Measurements from ENCODE around the gene SPOCK1. TPM values are rescaled to one million over a fixed set of nuclear protein-coding genes. Genes with fewer than 3 reads are reported as not detected.

The SPOCK1 gene
- total and polyA plus RNA-seq, 2 experiments from 2014 or later: 8.2 to 10.5 TPM

DNA sequence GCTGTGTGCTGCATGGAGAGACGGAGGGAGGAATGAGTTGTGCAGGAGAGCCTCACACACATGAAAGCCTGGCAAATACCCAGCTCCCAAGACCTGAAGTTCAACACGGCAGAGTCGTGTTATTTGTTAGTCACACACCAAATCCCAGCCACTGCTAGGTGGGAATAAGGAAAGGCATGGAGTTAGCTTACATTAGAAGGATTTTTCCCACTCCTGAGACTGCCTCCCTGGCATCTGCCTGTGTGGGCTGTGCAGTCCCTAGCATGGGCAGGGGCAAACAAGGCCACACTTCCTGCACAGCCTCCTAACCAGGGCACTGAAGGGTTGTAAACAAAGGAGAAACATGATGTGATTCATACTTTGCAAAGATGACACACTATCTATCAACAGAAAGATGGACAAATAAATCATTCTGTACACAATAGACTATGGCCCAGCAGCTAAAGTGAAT lies 306.8 kb downstream of the SPOCK1 start:
- H3K4me2 ChIP-seq: no peak overlapping the region

GRCh38 chr5:137191179-137191578 lies 307.9 kb downstream of the SPOCK1 start:
- Histone ChIP-seq H3K4me1 (ENCODE audit: insufficient read depth) (no peaks in the 10 kb centered on the region), H3K9me2 (ENCODE audit: insufficient read depth) (peaks cover 7% of the 10 kb centered on the region), H3F3A (replicated peaks; ENCODE audit: low read depth) (no peaks in the 10 kb centered on the region), H3K27me3 (ENCODE audit: insufficient read depth) (no peaks in the 10 kb centered on the region), H3K79me2 (replicated peaks; ENCODE audit: insufficient read depth) (no peaks in the 10 kb centered on the region), H3K36me3 (ENCODE audit: insufficient read depth) (no peaks in the 10 kb centered on the region), H2AFZ (no peak overlapping the region), H3K4me2 (no peak overlapping the region), H4K20me1 (replicated peaks; ENCODE audit: insufficient read depth) (no peaks in the 10 kb centered on the region), H3K4me3 (no peak overlapping the region), H3K27ac (ENCODE audit: low read depth) (no peak overlapping the region)
- DNase-seq (ENCODE audit: low spot score) (no peak), ATAC-seq (no peak)
- no peak overlapping the region for H3K27ac Mint-ChIP-seq
- TF ChIP-seq EZH2phosphoT487 (IDR thresholded peaks at IDR 0.05; ENCODE audit: unreplicated experiment) (no peak), STAT1 (IDR thresholded peaks at IDR 0.05; ENCODE audit: unreplicated experiment) (no peak), JUNB (IDR thresholded peaks at IDR 0.05; ENCODE audit: unreplicated experiment) (no peak), POLR2AphosphoS5 (IDR thresholded peaks at IDR 0.05; ENCODE audit: low read depth) (no peak), EZH2 (IDR thresholded peaks at IDR 0.05; ENCODE audit: low read depth, unreplicated experiment) (no peak), CREB1 (CRISPR knock-in tag; IDR thresholded peaks at IDR 0.05; ENCODE audit: low read depth) (no peak)
- TF ChIP-seq, protein P1, sequence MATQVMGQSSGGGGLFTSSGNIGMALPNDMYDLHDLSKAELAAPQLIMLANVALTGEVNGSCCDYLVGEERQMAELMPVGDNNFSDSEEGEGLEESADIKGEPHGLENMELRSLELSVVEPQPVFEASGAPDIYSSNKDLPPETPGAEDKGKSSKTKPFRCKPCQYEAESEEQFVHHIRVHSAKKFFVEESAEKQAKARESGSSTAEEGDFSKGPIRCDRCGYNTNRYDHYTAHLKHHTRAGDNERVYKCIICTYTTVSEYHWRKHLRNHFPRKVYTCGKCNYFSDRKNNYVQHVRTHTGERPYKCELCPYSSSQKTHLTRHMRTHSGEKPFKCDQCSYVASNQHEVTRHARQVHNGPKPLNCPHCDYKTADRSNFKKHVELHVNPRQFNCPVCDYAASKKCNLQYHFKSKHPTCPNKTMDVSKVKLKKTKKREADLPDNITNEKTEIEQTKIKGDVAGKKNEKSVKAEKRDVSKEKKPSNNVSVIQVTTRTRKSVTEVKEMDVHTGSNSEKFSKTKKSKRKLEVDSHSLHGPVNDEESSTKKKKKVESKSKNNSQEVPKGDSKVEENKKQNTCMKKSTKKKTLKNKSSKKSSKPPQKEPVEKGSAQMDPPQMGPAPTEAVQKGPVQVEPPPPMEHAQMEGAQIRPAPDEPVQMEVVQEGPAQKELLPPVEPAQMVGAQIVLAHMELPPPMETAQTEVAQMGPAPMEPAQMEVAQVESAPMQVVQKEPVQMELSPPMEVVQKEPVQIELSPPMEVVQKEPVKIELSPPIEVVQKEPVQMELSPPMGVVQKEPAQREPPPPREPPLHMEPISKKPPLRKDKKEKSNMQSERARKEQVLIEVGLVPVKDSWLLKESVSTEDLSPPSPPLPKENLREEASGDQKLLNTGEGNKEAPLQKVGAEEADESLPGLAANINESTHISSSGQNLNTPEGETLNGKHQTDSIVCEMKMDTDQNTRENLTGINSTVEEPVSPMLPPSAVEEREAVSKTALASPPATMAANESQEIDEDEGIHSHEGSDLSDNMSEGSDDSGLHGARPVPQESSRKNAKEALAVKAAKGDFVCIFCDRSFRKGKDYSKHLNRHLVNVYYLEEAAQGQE (IDR thresholded peaks at IDR 0.05; ENCODE audit: unreplicated experiment): no peak
- TF ChIP-seq, protein P2, sequence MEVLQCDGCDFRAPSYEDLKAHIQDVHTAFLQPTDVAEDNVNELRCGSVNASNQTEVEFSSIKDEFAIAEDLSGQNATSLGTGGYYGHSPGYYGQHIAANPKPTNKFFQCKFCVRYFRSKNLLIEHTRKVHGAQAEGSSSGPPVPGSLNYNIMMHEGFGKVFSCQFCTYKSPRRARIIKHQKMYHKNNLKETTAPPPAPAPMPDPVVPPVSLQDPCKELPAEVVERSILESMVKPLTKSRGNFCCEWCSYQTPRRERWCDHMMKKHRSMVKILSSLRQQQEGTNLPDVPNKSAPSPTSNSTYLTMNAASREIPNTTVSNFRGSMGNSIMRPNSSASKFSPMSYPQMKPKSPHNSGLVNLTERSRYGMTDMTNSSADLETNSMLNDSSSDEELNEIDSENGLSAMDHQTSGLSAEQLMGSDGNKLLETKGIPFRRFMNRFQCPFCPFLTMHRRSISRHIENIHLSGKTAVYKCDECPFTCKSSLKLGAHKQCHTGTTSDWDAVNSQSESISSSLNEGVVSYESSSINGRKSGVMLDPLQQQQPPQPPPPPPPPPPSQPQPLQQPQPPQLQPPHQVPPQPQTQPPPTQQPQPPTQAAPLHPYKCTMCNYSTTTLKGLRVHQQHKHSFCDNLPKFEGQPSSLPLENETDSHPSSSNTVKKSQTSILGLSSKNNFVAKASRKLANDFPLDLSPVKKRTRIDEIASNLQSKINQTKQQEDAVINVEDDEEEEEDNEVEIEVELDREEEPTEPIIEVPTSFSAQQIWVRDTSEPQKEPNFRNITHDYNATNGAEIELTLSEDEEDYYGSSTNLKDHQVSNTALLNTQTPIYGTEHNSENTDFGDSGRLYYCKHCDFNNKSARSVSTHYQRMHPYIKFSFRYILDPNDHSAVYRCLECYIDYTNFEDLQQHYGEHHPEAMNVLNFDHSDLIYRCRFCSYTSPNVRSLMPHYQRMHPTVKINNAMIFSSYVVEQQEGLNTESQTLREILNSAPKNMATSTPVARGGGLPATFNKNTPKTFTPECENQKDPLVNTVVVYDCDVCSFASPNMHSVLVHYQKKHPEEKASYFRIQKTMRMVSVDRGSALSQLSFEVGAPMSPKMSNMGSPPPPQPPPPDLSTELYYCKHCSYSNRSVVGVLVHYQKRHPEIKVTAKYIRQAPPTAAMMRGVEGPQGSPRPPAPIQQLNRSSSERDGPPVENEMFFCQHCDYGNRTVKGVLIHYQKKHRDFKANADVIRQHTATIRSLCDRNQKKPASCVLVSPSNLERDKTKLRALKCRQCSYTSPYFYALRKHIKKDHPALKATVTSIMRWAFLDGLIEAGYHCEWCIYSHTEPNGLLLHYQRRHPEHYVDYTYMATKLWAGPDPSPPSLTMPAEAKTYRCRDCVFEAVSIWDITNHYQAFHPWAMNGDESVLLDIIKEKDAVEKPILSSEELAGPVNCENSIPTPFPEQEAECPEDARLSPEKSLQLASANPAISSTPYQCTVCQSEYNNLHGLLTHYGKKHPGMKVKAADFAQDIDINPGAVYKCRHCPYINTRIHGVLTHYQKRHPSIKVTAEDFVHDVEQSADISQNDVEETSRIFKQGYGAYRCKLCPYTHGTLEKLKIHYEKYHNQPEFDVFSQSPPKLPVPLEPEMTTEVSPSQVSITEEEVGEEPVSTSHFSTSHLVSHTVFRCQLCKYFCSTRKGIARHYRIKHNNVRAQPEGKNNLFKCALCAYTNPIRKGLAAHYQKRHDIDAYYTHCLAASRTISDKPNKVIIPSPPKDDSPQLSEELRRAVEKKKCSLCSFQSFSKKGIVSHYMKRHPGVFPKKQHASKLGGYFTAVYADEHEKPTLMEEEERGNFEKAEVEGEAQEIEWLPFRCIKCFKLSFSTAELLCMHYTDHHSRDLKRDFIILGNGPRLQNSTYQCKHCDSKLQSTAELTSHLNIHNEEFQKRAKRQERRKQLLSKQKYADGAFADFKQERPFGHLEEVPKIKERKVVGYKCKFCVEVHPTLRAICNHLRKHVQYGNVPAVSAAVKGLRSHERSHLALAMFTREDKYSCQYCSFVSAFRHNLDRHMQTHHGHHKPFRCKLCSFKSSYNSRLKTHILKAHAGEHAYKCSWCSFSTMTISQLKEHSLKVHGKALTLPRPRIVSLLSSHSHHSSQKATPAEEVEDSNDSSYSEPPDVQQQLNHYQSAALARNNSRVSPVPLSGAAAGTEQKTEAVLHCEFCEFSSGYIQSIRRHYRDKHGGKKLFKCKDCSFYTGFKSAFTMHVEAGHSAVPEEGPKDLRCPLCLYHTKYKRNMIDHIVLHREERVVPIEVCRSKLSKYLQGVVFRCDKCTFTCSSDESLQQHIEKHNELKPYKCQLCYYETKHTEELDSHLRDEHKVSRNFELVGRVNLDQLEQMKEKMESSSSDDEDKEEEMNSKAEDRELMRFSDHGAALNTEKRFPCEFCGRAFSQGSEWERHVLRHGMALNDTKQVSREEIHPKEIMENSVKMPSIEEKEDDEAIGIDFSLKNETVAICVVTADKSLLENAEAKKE (CRISPR knock-in tag; IDR thresholded peaks at IDR 0.05): no peak
- no peaks in the 10 kb centered on the region for H3K36me3 Mint-ChIP-seq (ENCODE audit: low read depth)
- H3K4me1 Mint-ChIP-seq: no peaks in the 10 kb centered on the region; the same call in 2 of the 3 replicates
- H3K27me3 Mint-ChIP-seq (ENCODE audit: insufficient read depth, low read depth, poor library complexity): no peaks in the 10 kb centered on the region
- no peak overlapping the region for H3K4me3 Mint-ChIP-seq
- no peaks in the 10 kb centered on the region for H3K9me3 Mint-ChIP-seq

More for the DNA sequence above, 306.8 kb downstream of the SPOCK1 start:
- Mint-ChIP-seq H3K4me3 (no peak overlapping the region), H3K27me3 (ENCODE audit: insufficient read depth, low read depth, poor library complexity) (no peaks in the 10 kb centered on the region), H3K9me3 (no peaks in the 10 kb centered on the region), H3K27ac (no peak overlapping the region), H3K36me3 (ENCODE audit: low read depth) (no peaks in the 10 kb centered on the region; the same call in 2 of the 3 replicates), H3K4me1 (no peaks in the 10 kb centered on the region; the same call in 2 of the 3 replicates)
- Histone ChIP-seq H3K27ac (ENCODE audit: low read depth) (no peak overlapping the region), H4K20me1 (replicated peaks; ENCODE audit: insufficient read depth) (no peaks in the 10 kb centered on the region), H3F3A (replicated peaks; ENCODE audit: low read depth) (no peaks in the 10 kb centered on the region), H3K27me3 (ENCODE audit: insufficient read depth) (no peaks in the 10 kb centered on the region), H2AFZ (no peak overlapping the region), H3K4me1 (ENCODE audit: insufficient read depth) (no peaks in the 10 kb centered on the region), H3K4me3 (no peak overlapping the region), H3K9me2 (ENCODE audit: insufficient read depth) (peaks cover 3% of the 10 kb centered on the region), H3K79me2 (replicated peaks; ENCODE audit: insufficient read depth) (no peaks in the 10 kb centered on the region), H3K36me3 (ENCODE audit: insufficient read depth) (no peaks in the 10 kb centered on the region)
- TF ChIP-seq NANOG (IDR thresholded peaks at IDR 0.05; ENCODE audit: borderline replicate concordance) (no peak), EZH2phosphoT487 (IDR thresholded peaks at IDR 0.05; ENCODE audit: unreplicated experiment) (no peak), STAT1 (IDR thresholded peaks at IDR 0.05; ENCODE audit: unreplicated experiment) (no peak), POLR2AphosphoS5 (IDR thresholded peaks at IDR 0.05; ENCODE audit: low read depth) (no peak)
- no peak for DNase-seq (ENCODE audit: low spot score)
- no peak for ATAC-seq

Data from GM23338 (cell line).